OCI-LY3 (cell line): ENCODE measurements around the gene MACROD2.
"Not testable (repeated sequence)": the region's sequence is repeated elsewhere in the genome, so short reads cannot be mapped to it uniquely, and the experiment has no call there.

ENCODE experiments used
- H2AFZ ChIP-seq: fragments of 200-600, 300-600 bp; shearing (Covaris generic); 2 replicates; pipeline ENCODE4 v1.6.0; 2014; ENCODE audit warnings: antibody characterized with exemption, low read depth, low read length
- H3K27ac ChIP-seq: fragments of 200-600, 300-600 bp; sonication (generic); 2 replicates; pipeline ENCODE4 v1.5.1; 2014; ENCODE audit warnings: mild to moderate bottlenecking, low read length, moderate library complexity, mixed read lengths
- H3K27me3 ChIP-seq: fragments of 200-600, 300-600 bp; sonication (generic); 2 replicates; pipeline ENCODE4 v1.6.1; 2014; ENCODE audit warnings: low read depth, low read length, mixed read lengths
- H3K36me3 ChIP-seq: fragments of 200-600, 300-600 bp; sonication (generic); replicated peaks from 2 replicates; pipeline ENCODE3; 2014; ENCODE audit warnings: low read depth, low read length, mixed read lengths
- H3K4me1 ChIP-seq: fragments of 300-600, 200-600 bp; sonication (generic); 2 replicates; pipeline ENCODE4 v1.6.1; 2014; ENCODE audit warnings: low read length, mixed read lengths
- H3K4me2 ChIP-seq: fragments of 200-600, 300-600 bp; sonication (generic); 2 replicates; pipeline ENCODE4 v1.6.1; 2014; ENCODE audit warnings: low read length, mixed read lengths
- H3K4me3 ChIP-seq: fragments of 300-600, 200-600 bp; sonication (generic); 2 replicates; pipeline ENCODE4 v1.5.1; 2014; ENCODE audit warnings: antibody characterized with exemption, mild to moderate bottlenecking, low read length, moderate library complexity
- H3K79me2 ChIP-seq: fragments of 300-600, 200-600 bp; shearing (Covaris generic); 2 replicates; pipeline ENCODE4 v1.6.1; 2014; ENCODE audit warnings: mild to moderate bottlenecking, low read length, mixed read lengths
- H3K9ac ChIP-seq: fragments of 300-600, 200-600 bp; shearing (Covaris generic); 2 replicates; pipeline ENCODE4 v1.6.0; 2014; ENCODE audit warnings: mild to moderate bottlenecking, low read length, moderate library complexity
- H3K9me3 ChIP-seq: fragments of 200-600, 300-600 bp; shearing (Covaris generic); 2 replicates; pipeline ENCODE4 v1.6.1; 2014; ENCODE audit warnings: low read length, mixed read lengths; ENCODE audit not compliant: insufficient read depth
- H4K20me1 ChIP-seq: fragments of 200-600, 300-600 bp; sonication (generic); 2 replicates; pipeline ENCODE4 v1.6.1; 2016; ENCODE audit warnings: low read length, mixed read lengths; ENCODE audit not compliant: insufficient read depth
- CTCF ChIP-seq: fragments of 200-600, 300-600 bp; sonication (generic); IDR thresholded peaks from 2 replicates; pipeline ENCODE4 v1.5.1; 2014; ENCODE audit warnings: antibody characterized with exemption, low read length, low read depth
- EZH2phosphoT487 ChIP-seq: fragments of 200-600 bp; shearing (Covaris generic); IDR thresholded peaks from 2 replicates; pipeline ENCODE4 v1.6.1; 2018; ENCODE audit warnings: antibody characterized with exemption, mixed run types, low read depth

MACROD2 gene

DNA sequence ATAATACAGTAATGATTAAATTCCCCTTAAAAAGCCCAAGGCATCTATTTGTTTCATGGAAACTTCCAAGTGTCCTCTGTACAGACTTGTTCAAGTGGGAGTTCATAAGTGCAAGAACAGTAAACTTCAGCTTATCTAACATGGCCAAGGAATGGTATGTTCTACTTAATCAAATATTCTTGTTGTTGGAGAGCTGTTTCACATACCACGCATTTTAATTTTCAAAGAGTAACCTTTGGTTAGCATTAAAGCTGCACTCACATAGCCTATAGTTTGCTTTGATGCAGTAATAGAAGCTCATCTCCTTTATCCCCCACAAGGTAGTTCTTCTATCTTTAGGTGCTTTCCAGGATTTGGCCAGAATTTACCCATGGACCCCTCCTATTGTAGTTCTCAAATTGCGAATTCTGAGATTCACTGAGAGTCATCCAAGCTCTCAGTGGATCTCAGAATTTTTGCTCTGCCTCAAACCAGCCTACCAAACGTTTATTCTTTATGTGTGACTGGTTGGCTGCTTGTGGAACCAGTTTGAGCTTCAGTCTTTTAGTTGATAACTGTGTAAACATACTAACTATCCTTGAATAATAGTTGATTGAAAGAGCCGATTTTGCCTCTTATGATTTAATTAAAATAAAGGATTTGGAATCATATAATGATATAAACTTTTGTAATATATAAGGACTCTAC is 1010.1 kb downstream of the MACROD2 start:
- no peak overlapping the region for H3K4me3 ChIP-seq
- H3K4me1 ChIP-seq = no peaks in the 10 kb centered on the region
- TF ChIP-seq CTCF = no peak
- H3K4me2 ChIP-seq = no peak overlapping the region
- H4K20me1 ChIP-seq = no peaks in the 10 kb centered on the region
- no peak overlapping the region for H3K27ac ChIP-seq
- no peaks in the 10 kb centered on the region for H3K79me2 ChIP-seq
- peaks cover 3% of the 10 kb centered on the region; the same call in 1 of the 2 replicates for H3K27me3 ChIP-seq
- H3K36me3 ChIP-seq = no peaks in the 10 kb centered on the region
- H2AFZ ChIP-seq = no peak overlapping the region
- no peak overlapping the region for H3K9ac ChIP-seq
- no peaks in the 10 kb centered on the region for H3K9me3 ChIP-seq

DNA sequence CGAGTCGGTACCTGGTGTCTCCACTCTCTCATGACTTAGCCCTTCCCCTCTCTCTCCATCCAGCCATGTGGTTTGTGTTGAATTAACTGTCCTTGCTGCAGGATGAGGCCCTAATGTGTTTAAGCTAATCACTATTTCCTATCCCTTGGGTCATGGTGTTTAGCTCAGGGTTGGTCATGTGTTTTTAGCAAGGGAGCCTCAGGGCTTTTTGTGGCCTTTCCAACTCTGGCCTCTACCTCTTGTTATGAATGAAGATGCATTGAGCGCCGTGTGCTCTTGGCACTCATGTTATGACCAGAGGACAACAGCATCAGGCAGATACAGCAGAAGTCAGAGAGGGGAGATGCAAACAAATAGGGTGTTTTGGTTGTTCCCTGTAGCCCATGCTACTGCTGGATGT is 1016.3 kb downstream of the MACROD2 start:
- no peak overlapping the region for H3K4me2 ChIP-seq
- no peaks in the 10 kb centered on the region for H3K9me3 ChIP-seq
- TF ChIP-seq EZH2phosphoT487 (no peak), CTCF (no peak)
- no peaks in the 10 kb centered on the region for H3K36me3 ChIP-seq
- H3K27me3 ChIP-seq = peaks cover 3% of the 10 kb centered on the region; the same call in 1 of the 2 replicates
- no peak overlapping the region for H3K4me3 ChIP-seq
- H4K20me1 ChIP-seq = no peaks in the 10 kb centered on the region
- H3K9ac ChIP-seq = no peak overlapping the region
- H3K27ac ChIP-seq = no peak overlapping the region
- H2AFZ ChIP-seq = no peak overlapping the region
- no peaks in the 10 kb centered on the region for H3K4me1 ChIP-seq
- H3K79me2 ChIP-seq = no peaks in the 10 kb centered on the region

DNA sequence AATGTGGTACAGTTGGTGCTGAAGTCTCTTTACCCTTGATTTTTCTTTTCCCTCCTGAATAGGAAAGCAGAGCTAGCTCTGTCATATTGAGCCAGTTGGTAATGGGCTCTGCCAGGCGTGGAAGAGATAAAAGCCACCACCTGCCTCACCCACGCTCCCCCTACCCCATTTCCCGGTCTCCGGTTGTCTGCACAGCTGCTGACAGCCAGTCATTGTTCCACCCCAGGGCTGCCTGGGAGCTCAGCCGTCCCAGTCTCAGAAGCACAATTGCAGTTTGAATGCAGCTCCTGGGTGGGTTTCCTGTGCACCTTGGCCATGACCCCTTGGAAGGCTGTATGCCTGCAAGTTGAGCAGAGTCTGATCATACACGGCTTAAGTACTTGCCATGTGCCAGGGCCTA is 1017.2 kb downstream of the MACROD2 start:
- peaks cover 3% of the 10 kb centered on the region; the same call in 1 of the 2 replicates for H3K27me3 ChIP-seq
- no peaks in the 10 kb centered on the region for H4K20me1 ChIP-seq
- H2AFZ ChIP-seq = no peak overlapping the region
- no peaks in the 10 kb centered on the region for H3K4me1 ChIP-seq
- no peaks in the 10 kb centered on the region for H3K9me3 ChIP-seq
- H3K4me2 ChIP-seq = no peak overlapping the region
- H3K4me3 ChIP-seq = no peak overlapping the region
- H3K36me3 ChIP-seq = no peaks in the 10 kb centered on the region
- no peak overlapping the region for H3K27ac ChIP-seq
- no peaks in the 10 kb centered on the region for H3K79me2 ChIP-seq
- TF ChIP-seq EZH2phosphoT487 (no peak), CTCF (no peak)
- H3K9ac ChIP-seq = no peak overlapping the region

DNA sequence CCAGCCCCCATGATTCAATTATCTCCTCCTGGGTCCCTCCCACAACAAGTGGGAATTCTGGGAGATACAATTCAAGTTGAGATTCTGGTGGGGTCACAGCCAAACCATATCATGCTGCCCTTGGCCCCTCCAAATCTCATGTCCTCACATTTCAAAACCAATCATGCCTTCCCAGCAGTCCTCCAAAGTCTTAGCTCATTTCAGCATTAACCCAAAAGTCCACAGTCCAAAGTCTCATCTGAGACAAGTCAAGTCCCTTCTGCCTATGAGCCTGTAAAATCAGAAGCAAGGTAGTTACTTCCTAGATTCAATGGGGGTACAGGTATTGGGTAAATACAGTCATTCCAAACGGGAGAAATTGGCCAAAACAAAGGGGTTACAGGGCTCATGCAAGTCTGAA is 1021.6 kb downstream of the MACROD2 start:
- H3K27me3 ChIP-seq, H3K36me3 ChIP-seq, H3K79me2 ChIP-seq, H3K9ac ChIP-seq, H3K27ac ChIP-seq, H3K4me3 ChIP-seq, H3K4me1 ChIP-seq, H3K9me3 ChIP-seq, H4K20me1 ChIP-seq, H2AFZ ChIP-seq, H3K4me2 ChIP-seq: not testable (repeated sequence)
